OCI-LY7 (cell line): ENCODE measurements around the gene MAVS. TPM values are rescaled to one million over a fixed set of nuclear protein-coding genes. Genes with fewer than 3 reads are reported as not detected.

Experiments used
- BruUV-seq: library from RNA; stranded (reverse); fragments of 400-500 nt; replicated peaks from 2 replicates; lab custom pipeline; 2021; lab: Mats Ljungman, UMichigan
- CTCF ChIA-PET: fragments of 300-600 bp; sonication (Branson Sonifier 250); formaldehyde crosslinking; loops from one replicate; lab custom pipeline; 2022; ENCODE audit warnings: antibody characterized with exemption; ENCODE audit not compliant: unreplicated experiment; lab: Charles Lee
- POLR2A ChIA-PET: fragments of 300-600 bp; sonication (Branson Sonifier 250); formaldehyde crosslinking; loops from one replicate; lab custom pipeline; 2022; ENCODE audit warnings: antibody characterized with exemption; lab: Charles Lee
- DNase-seq: peaks from one replicate; pipeline ENCODE4 v3.0.0-alpha.2; 2015; ENCODE audit warnings: low spot score
- H2AFZ ChIP-seq: fragments of 200-600 bp; sonication (generic), shearing (Covaris generic); 2 replicates; pipeline ENCODE4 v1.6.1; 2014; ENCODE audit warnings: mild to moderate bottlenecking, antibody characterized with exemption, low read length, moderate library complexity
- H3K27ac ChIP-seq: fragments of 200-600 bp; sonication (generic); 2 replicates; pipeline ENCODE4 v1.5.1; 2014; ENCODE audit warnings: mixed run types, low read depth, mild to moderate bottlenecking, moderate library complexity, low read length, inconsistent platforms; ENCODE audit not compliant: poor library complexity, severe bottlenecking
- H3K36me3 ChIP-seq: fragments of 200-600 bp; sonication (generic); 2 replicates; pipeline ENCODE4 v1.6.1; 2014; ENCODE audit warnings: mild to moderate bottlenecking, antibody characterized with exemption, low read length, moderate library complexity, mixed read lengths; ENCODE audit not compliant: insufficient read depth
- H3K4me1 ChIP-seq: fragments of 200-600 bp; sonication (generic); 2 replicates; pipeline ENCODE4 v1.5.1; 2014; ENCODE audit warnings: mild to moderate bottlenecking, low read length; ENCODE audit not compliant: insufficient read depth, poor library complexity, severe bottlenecking
- H3K4me2 ChIP-seq: fragments of 200-600 bp; sonication (generic); 2 replicates; pipeline ENCODE4 v1.6.1; 2014; ENCODE audit warnings: mild to moderate bottlenecking, low read length
- H3K4me3 ChIP-seq: fragments of 200-600 bp; sonication (generic); 2 replicates; pipeline ENCODE4 v1.5.1; 2014; ENCODE audit warnings: mild to moderate bottlenecking, low read depth, low read length; ENCODE audit not compliant: poor library complexity, severe bottlenecking
- H3K79me2 ChIP-seq: fragments of 200-600 bp; sonication (generic); 2 replicates; pipeline ENCODE4 v1.6.1; 2016; ENCODE audit warnings: low read depth, mild to moderate bottlenecking, low read length, moderate library complexity, mixed read lengths; ENCODE audit not compliant: insufficient read depth
- H3K9me2 ChIP-seq: fragments of 200-600 bp; sonication (generic); 2 replicates; pipeline ENCODE4 v1.6.1; 2016; ENCODE audit warnings: mild to moderate bottlenecking, low read length, mixed read lengths; ENCODE audit not compliant: insufficient read depth
- H3K9me3 ChIP-seq: fragments of 200-600 bp; sonication (generic); 2 replicates; pipeline ENCODE4 v1.6.1; 2014; ENCODE audit warnings: mild to moderate bottlenecking, mixed run types, low read length, mixed read lengths
- H4K20me1 ChIP-seq: fragments of 200-600 bp; sonication (generic); 2 replicates; pipeline ENCODE4 v1.6.1; 2014; ENCODE audit warnings: mild to moderate bottlenecking, antibody characterized with exemption, low read length, moderate library complexity, mixed read lengths; ENCODE audit not compliant: insufficient read depth
- CTCF ChIP-seq: fragments of 200-600 bp; sonication (generic); conservative IDR thresholded peaks from 2 replicates; pipeline ENCODE4 v1.5.1; 2014; ENCODE audit warnings: mild to moderate bottlenecking, antibody characterized with exemption, low read length, moderate library complexity, mixed read lengths
- EZH2phosphoT487 ChIP-seq: fragments of 200-600 bp; sonication (generic); IDR thresholded peaks from 2 replicates; pipeline ENCODE4 v1.6.1; 2018; ENCODE audit warnings: low read depth, borderline replicate concordance, mild to moderate bottlenecking, mixed run types, antibody characterized with exemption, low read length, moderate library complexity, mixed read lengths
- intact Hi-C: fragments of 100-400 bp; cut with micrococcal nuclease; formaldehyde crosslinking; loops from one replicate; pipeline ENCODE4 v1.10.0; 2022; ENCODE audit not compliant: unreplicated experiment
- total RNA-seq, 2 experiments: library from RNA; depleted of rRNA in 1 of 2; stranded (reverse); fragments of >200 nt in 1 of 2; shearing (Covaris generic) in 1 of 2; gene quantifications; 2 replicates each; pipeline ENCODE4 v1.2.3, GENCODE V29; 2014 to 2022

MAVS gene
- total RNA-seq, 2 experiments from 2014 or later: 19.8 to 35.5 TPM

DNA sequence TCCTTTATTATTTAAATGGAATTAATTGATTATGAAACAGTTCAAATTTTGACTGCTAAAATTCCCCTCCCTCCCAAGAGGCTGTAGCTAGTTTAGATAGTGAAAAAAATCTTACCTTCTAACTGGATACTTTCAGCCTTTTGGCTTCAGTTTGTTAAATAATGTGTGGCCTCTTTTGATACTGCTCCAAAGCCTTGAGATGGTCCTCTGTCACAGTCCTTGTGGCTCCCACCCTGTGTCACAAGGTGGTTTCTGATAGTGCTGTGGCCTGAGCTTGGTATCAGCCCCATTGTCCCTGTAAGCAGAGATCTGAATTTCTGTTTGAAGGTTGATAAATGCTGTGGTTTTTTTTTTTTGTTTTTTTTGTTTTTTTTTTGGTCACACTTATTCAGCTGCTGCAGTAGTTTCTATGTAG is 63.3 kb downstream of the MAVS start:
- Histone ChIP-seq H3K9me3 (no peaks in the 10 kb centered on the region), H3K27ac (no peak overlapping the region), H3K36me3 (peaks cover 87% of the 10 kb centered on the region), H3K4me1 (peaks cover 15% of the 10 kb centered on the region), H4K20me1 (peaks cover 21% of the 10 kb centered on the region), H3K79me2 (peaks cover 71% of the 10 kb centered on the region), H3K4me2 (no peak overlapping the region), H3K4me3 (no peak overlapping the region), H2AFZ (no peak overlapping the region), H3K9me2 (no peaks in the 10 kb centered on the region)
- BruUV-seq: no TSS peak
- no peak for DNase-seq
- ChIA-PET POLR2A (interaction anchor here (1.9 kb wide), 1 partner anchor 9 kb away, joined by 11 read pairs; no protein-coding TSS in a partner anchor), CTCF (no interaction called here)
- intact Hi-C loops: no loop called here
- TF ChIP-seq CTCF (no peak), EZH2phosphoT487 (no peak)

GRCh38 chr20:3910853-3911252 is 64.2 kb downstream of the MAVS start:
- H3K79me2 ChIP-seq: peaks cover 69% of the 10 kb centered on the region
- no peaks in the 10 kb centered on the region for H3K9me2 ChIP-seq
- intact Hi-C loops: no loop called here
- H2AFZ ChIP-seq: no peak overlapping the region
- no peak for DNase-seq
- TF ChIP-seq CTCF (no peak), EZH2phosphoT487 (no peak)
- CTCF ChIA-PET: no interaction called here
- POLR2A ChIA-PET: interaction anchor here (0.7 to 1.9 kb wide), 2 partner anchors 10 to 1078 kb away, joined by 3 to 11 read pairs; no protein-coding TSS in a partner anchor
- H3K4me2 ChIP-seq: no peak overlapping the region
- no peak overlapping the region for H3K27ac ChIP-seq
- peaks cover 24% of the 10 kb centered on the region for H4K20me1 ChIP-seq
- no peaks in the 10 kb centered on the region for H3K9me3 ChIP-seq
- H3K4me1 ChIP-seq: peaks cover 15% of the 10 kb centered on the region
- peaks cover 90% of the 10 kb centered on the region for H3K36me3 ChIP-seq
- no peak overlapping the region for H3K4me3 ChIP-seq
- TSS peak; percentile 11 for BruUV-seq

GRCh38 chr20:3911956-3912355 is 65.3 kb downstream of the MAVS start:
- peaks cover 69% of the 10 kb centered on the region for H3K79me2 ChIP-seq
- ChIA-PET POLR2A (no interaction called here), CTCF (no interaction called here)
- H3K9me3 ChIP-seq: no peaks in the 10 kb centered on the region
- H3K4me3 ChIP-seq: no peak overlapping the region
- H2AFZ ChIP-seq: no peak overlapping the region
- DNase-seq: no peak
- no peak overlapping the region for H3K27ac ChIP-seq
- peaks cover 35% of the 10 kb centered on the region for H4K20me1 ChIP-seq
- intact Hi-C loops: no loop called here
- TF ChIP-seq EZH2phosphoT487 (no peak), CTCF (no peak)
- no TSS peak for BruUV-seq
- H3K36me3 ChIP-seq: peaks cover 97% of the 10 kb centered on the region
- H3K9me2 ChIP-seq: no peaks in the 10 kb centered on the region
- no peak overlapping the region for H3K4me2 ChIP-seq
- H3K4me1 ChIP-seq: peaks cover 3% of the 10 kb centered on the region
